K562 (cell line): Measurements from ENCODE around the gene TCIRG1. TPM values are rescaled to one million over a fixed set of nuclear protein-coding genes. Genes with fewer than 3 reads are reported as not detected.

Source experiments
- ATAC-seq: fragments of 200-7000 bp; cut with Tn5 transposase; 3 replicates; pipeline ENCODE4 v1.9.1; 2020; ENCODE audit warnings: moderate library complexity
- BruUV-seq: library from RNA; stranded (reverse); fragments of 400-500 nt; replicated peaks from 2 replicates; lab custom pipeline; 2021; lab: Mats Ljungman, UMichigan
- CTCF ChIA-PET: fragments of 300-600 bp; formaldehyde crosslinking; extraction: SDS; loops from one replicate; lab custom pipeline; 2021; ENCODE audit warnings: low intra/inter-chr PET ratio; lab: Yijun Ruan, JAX
- POLR2A ChIA-PET: fragments of 300-600, 350-650 bp; sonication (Branson Sonifier 250); formaldehyde crosslinking; extraction: SDS; loops from one replicate; lab custom pipeline; 2021; ENCODE audit warnings: antibody characterized with exemption, inconsistent platforms; lab: Yijun Ruan, JAX
- DNase-seq, 4 experiments: peaks; one replicate each; pipeline versions ENCODE4 v3.0.0 to v3.0.0-alpha.2; 2011 to 2018; ENCODE audit warnings: low spot score in 3 of 4, mixed read lengths in 3 of 4; ENCODE audit errors: extremely low read depth in 1 of 4
- FAIRE-seq: peaks from 2 replicates; lab custom pipeline; 2011; peaks lifted over from hg19 to GRCh38; lab: Jason Lieb, UNC
- H2AFZ ChIP-seq: 2 replicates; pipeline ENCODE4 v1.6.0; 2011; ENCODE audit warnings: low read depth, low read length, control low read depth, inconsistent platforms
- H3K27ac ChIP-seq: fragments of 200-600 bp; 3 replicates; pipeline ENCODE4 v1.8.0; 2011; ENCODE audit warnings: low read depth, mild to moderate bottlenecking, control low read depth, inconsistent platforms, low read length, moderate library complexity, mixed read lengths; ENCODE audit errors: extremely low read depth
- H3K27me3 ChIP-seq, 2 experiments: fragments of 300-600 bp in 1 of 2; 2 replicates in 1 of 2; 3 replicates in 1 of 2; pipeline versions ENCODE4 v1.6.0 to v1.8.0; 2011; ENCODE audit warnings: inconsistent platforms in 2 of 2, low read length in 2 of 2, mild to moderate bottlenecking in 1 of 2, mixed read lengths in 1 of 2, moderate library complexity in 1 of 2; ENCODE audit not compliant: control insufficient read depth in 2 of 2, insufficient read depth in 2 of 2
- H3K36me3 ChIP-seq: fragments of 300-600 bp; 3 replicates; pipeline ENCODE4 v1.8.0; 2011; ENCODE audit warnings: mild to moderate bottlenecking, low read length, inconsistent platforms; ENCODE audit not compliant: control insufficient read depth, insufficient read depth
- H3K4me1 ChIP-seq, 2 experiments: fragments of 200-600 bp in 1 of 2; replicated peaks in 1 of 2; 2 replicates in 1 of 2; 3 replicates in 1 of 2; pipeline versions ENCODE4 v1.5.1 to v1.8.0; 2011; ENCODE audit warnings: inconsistent platforms in 2 of 2, low read length in 2 of 2, mild to moderate bottlenecking in 1 of 2, mixed read lengths in 1 of 2, moderate library complexity in 1 of 2; ENCODE audit not compliant: control insufficient read depth in 2 of 2, insufficient read depth in 2 of 2
- H3K4me2 ChIP-seq: 2 replicates; pipeline ENCODE4 v1.6.1; 2011; ENCODE audit warnings: low read length, control low read depth, inconsistent platforms, mixed read lengths; ENCODE audit not compliant: insufficient read depth
- H3K4me3 ChIP-seq: fragments of 200-600 bp; sonication (generic), shearing (Covaris generic); 2 replicates; pipeline ENCODE4 v1.5.1; 2016; ENCODE audit warnings: control low read depth, inconsistent platforms
- H3K79me2 ChIP-seq: fragments of 200-600 bp; 3 replicates; pipeline ENCODE4 v1.8.0; 2011; ENCODE audit warnings: low read length, inconsistent platforms; ENCODE audit not compliant: control insufficient read depth, insufficient read depth
- H3K9ac ChIP-seq, 2 experiments: 2 replicates each; pipeline versions ENCODE4 v1.6.0 to v1.6.1; 2011; ENCODE audit warnings: low read depth in 2 of 2, low read length in 2 of 2, control low read depth in 1 of 2, inconsistent platforms in 1 of 2, mild to moderate bottlenecking in 1 of 2, mixed read lengths in 1 of 2; ENCODE audit not compliant: insufficient read depth in 1 of 2
- H3K9me1 ChIP-seq: one replicate; pipeline ENCODE4 v1.6.0; 2011; ENCODE audit warnings: inconsistent platforms, mild to moderate bottlenecking, low read length, moderate library complexity; ENCODE audit not compliant: control insufficient read depth, insufficient read depth
- H3K9me3 ChIP-seq: replicated peaks from 2 replicates; pipeline ENCODE4 v1.5.1; 2011; ENCODE audit warnings: low read depth, low read length, inconsistent platforms; ENCODE audit not compliant: control insufficient read depth, insufficient read depth
- H4K20me1 ChIP-seq: replicated peaks from 2 replicates; pipeline ENCODE4 v1.6.1; 2011; ENCODE audit warnings: low read length, inconsistent platforms, mixed read lengths; ENCODE audit not compliant: control insufficient read depth, insufficient read depth
- DDX20 ChIP-seq: fragments of 450-650 bp; IDR thresholded peaks from 2 replicates; pipeline ENCODE4 v1.6.1; 2016; ENCODE audit warnings: missing genetic modification characterization, low read depth, mild to moderate bottlenecking, missing compliant biosample characterization, moderate library complexity
- FIP1L1 ChIP-seq: fragments of 200-400 bp; formaldehyde crosslinking; IDR thresholded peaks from 2 replicates; pipeline ENCODE4 v1.6.1; 2018; ENCODE audit warnings: mild to moderate bottlenecking, low read depth, low read length; ENCODE audit not compliant: poor library complexity, severe bottlenecking
- MAFG ChIP-seq: fragments of 450-650 bp; conservative IDR thresholded peaks from 2 replicates; pipeline ENCODE4 v1.6.1; 2016; ENCODE audit warnings: missing genetic modification characterization, missing compliant biosample characterization
- MBD2 ChIP-seq: sonication (generic); IDR thresholded peaks from 2 replicates; pipeline ENCODE4 v1.6.1; 2016; ENCODE audit warnings: low read depth, borderline replicate concordance
- NBN ChIP-seq: fragments of 450-650 bp; IDR thresholded peaks from 2 replicates; pipeline ENCODE4 v1.6.1; 2016; ENCODE audit warnings: low read depth, mild to moderate bottlenecking
- UBTF ChIP-seq, 2 experiments: IDR thresholded peaks; 2 replicates each; pipeline ENCODE4 v1.6.1; 2012; ENCODE audit warnings: improper control_type of control experiment in 2 of 2, low read depth in 2 of 2, low read length in 2 of 2, borderline replicate concordance in 1 of 2
- ZBTB11 ChIP-seq, 3 experiments: fragments of 200-800 bp in 1 of 3; fragments of 250-450 bp in 1 of 3; fragments of 450-650 bp in 1 of 3; sonication (Bioruptor Pico) in 1 of 3; sonication (Bioruptor generic) in 1 of 3; formaldehyde crosslinking in 1 of 3; IDR thresholded peaks; 2 replicates each; pipeline versions ENCODE4 v1.6.1 to v1.8.0; 2016 to 2022; ENCODE audit warnings: mild to moderate bottlenecking in 2 of 3, missing genetic modification characterization in 2 of 3, missing compliant biosample characterization in 1 of 3, moderate library complexity in 1 of 3
- WGBS: fragments of 100-300 bp; shearing (Covaris generic); methylation state at CpG from one replicate; pipeline ENCODE4 v1.1.6; 2016; ENCODE audit warnings: low coverage, mixed read lengths; ENCODE audit not compliant: insufficient coverage; ENCODE audit errors: missing lambda C conversion rate; 5-methylcytosine and 5-hydroxymethylcytosine counted together
- in situ Hi-C: fragments of 300-500 bp; cut with MboI; formaldehyde crosslinking; loops from 4 replicates; pipeline ENCODE4 v1.15.0; 2018; ENCODE audit warnings: inconsistent platforms, mixed read lengths
- intact Hi-C: fragments of 100-400 bp; cut with micrococcal nuclease; formaldehyde crosslinking; loops from 2 replicates; pipeline ENCODE4 v1.14.2; 2022
- polyA plus RNA-seq, 8 experiments: library from polyadenylated mRNA; depleted of rRNA in 4 of 8; stranded (reverse) in 5 of 8; unstranded in 3 of 8; fragments of >200 nt; fragmentation: Nextera tagmentation in 2 of 8; fragmentation: Illumina TruSeq in 1 of 8; extraction: Ambion mirVana in 2 of 8; extraction: Trizol in 1 of 8; gene quantifications; 2 replicates each; pipeline versions ENCODE4 v1.2.1 to v1.2.3, GENCODE V29; 2011 to 2014; ENCODE audit warnings: inconsistent platforms in 1 of 8, missing spikeins in 1 of 8
- total RNA-seq, 7 experiments: library from RNA; depleted of rRNA in 6 of 7; stranded (reverse); fragments of >200 nt in 6 of 7; fragmentation: Illumina TruSeq in 2 of 7; extraction: Trizol in 2 of 7; gene quantifications; 2 replicates each; pipeline versions ENCODE4 v1.2.1 to v1.2.3, GENCODE V29; 2011 to 2021; ENCODE audit warnings: low replicate concordance in 1 of 7
- TF ChIP-seq, protein P1 (sequence below): fragments of 450-650 bp; IDR thresholded peaks from 2 replicates; pipeline ENCODE4 v1.6.1; 2016; ENCODE audit warnings: mild to moderate bottlenecking

TCIRG1 gene
- total and polyA plus RNA-seq, 9 of the 15 experiments (the other 6 are each of a cell fraction or from before 2014, with no cell fraction given), result 0.49 to 143 (median 24.4) TPM

DNA sequence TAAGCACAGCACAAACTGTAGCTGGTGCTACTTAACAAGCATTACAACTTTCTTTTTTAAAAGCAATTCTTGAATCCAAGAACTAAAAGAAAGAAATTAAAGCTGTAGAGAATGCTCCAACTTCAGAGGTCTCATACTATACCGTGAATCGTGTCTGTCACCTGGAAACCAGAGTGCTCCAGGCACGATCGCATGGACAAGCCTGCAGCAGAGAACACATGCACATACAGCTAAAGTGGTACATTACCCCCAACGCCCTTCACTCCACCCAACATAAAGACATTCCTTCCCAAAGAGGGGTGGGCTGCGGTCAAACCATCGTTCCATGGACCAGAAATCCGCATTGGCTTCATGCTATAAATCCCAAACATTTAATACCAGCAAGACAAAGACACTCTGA, 50.9 kb downstream of the TCIRG1 start:
- ChIA-PET CTCF (no interaction called here), POLR2A (no interaction called here)
- H3K9ac ChIP-seq, result no peak overlapping the region
- H3K79me2 ChIP-seq, result no peaks in the 10 kb centered on the region
- intact Hi-C loops, result no loop called here
- no peaks in the 10 kb centered on the region for H4K20me1 ChIP-seq
- FAIRE-seq (no peak), DNase-seq (no peak), ATAC-seq (no peak)
- BruUV-seq, result no TSS peak
- H3K4me1 ChIP-seq, result no peaks in the 10 kb centered on the region; a peak in 1 of 5 replicates
- WGBS, result 89% methylated on average over 8 of the region's 8 CpGs
- no peak overlapping the region for H3K27ac ChIP-seq
- no peak overlapping the region for H2AFZ ChIP-seq
- no peaks in the 10 kb centered on the region for H3K9me3 ChIP-seq
- H3K4me3 ChIP-seq, result no peak overlapping the region
- in situ Hi-C loops, result no loop called here
- no peaks in the 10 kb centered on the region for H3K27me3 ChIP-seq
- H3K4me2 ChIP-seq, result no peak overlapping the region
- TF ChIP-seq FIP1L1 (no peak), DDX20 (tag) (no peak), MBD2 (no peak), UBTF (IDR thresholded peaks at IDR 0.05; ENCODE audit: borderline replicate concordance in 1 of 2, low read depth in 2 of 2, low read length in 2 of 2) (no peak), MAFG (tag) (no peak), NBN (no peak), ZBTB11 (CRISPR knock-in tag; IDR thresholded peaks at IDR 0.05) (no peak)
- TF ChIP-seq, protein P1, sequence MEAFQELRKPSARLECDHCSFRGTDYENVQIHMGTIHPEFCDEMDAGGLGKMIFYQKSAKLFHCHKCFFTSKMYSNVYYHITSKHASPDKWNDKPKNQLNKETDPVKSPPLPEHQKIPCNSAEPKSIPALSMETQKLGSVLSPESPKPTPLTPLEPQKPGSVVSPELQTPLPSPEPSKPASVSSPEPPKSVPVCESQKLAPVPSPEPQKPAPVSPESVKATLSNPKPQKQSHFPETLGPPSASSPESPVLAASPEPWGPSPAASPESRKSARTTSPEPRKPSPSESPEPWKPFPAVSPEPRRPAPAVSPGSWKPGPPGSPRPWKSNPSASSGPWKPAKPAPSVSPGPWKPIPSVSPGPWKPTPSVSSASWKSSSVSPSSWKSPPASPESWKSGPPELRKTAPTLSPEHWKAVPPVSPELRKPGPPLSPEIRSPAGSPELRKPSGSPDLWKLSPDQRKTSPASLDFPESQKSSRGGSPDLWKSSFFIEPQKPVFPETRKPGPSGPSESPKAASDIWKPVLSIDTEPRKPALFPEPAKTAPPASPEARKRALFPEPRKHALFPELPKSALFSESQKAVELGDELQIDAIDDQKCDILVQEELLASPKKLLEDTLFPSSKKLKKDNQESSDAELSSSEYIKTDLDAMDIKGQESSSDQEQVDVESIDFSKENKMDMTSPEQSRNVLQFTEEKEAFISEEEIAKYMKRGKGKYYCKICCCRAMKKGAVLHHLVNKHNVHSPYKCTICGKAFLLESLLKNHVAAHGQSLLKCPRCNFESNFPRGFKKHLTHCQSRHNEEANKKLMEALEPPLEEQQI, result no peak
- H3K9me1 ChIP-seq, result no peaks in the 10 kb centered on the region
- peaks cover 20% of the 10 kb centered on the region for H3K36me3 ChIP-seq
